ENCODE data around the gene GEMIN7.

Gene GEMIN7

DNA sequence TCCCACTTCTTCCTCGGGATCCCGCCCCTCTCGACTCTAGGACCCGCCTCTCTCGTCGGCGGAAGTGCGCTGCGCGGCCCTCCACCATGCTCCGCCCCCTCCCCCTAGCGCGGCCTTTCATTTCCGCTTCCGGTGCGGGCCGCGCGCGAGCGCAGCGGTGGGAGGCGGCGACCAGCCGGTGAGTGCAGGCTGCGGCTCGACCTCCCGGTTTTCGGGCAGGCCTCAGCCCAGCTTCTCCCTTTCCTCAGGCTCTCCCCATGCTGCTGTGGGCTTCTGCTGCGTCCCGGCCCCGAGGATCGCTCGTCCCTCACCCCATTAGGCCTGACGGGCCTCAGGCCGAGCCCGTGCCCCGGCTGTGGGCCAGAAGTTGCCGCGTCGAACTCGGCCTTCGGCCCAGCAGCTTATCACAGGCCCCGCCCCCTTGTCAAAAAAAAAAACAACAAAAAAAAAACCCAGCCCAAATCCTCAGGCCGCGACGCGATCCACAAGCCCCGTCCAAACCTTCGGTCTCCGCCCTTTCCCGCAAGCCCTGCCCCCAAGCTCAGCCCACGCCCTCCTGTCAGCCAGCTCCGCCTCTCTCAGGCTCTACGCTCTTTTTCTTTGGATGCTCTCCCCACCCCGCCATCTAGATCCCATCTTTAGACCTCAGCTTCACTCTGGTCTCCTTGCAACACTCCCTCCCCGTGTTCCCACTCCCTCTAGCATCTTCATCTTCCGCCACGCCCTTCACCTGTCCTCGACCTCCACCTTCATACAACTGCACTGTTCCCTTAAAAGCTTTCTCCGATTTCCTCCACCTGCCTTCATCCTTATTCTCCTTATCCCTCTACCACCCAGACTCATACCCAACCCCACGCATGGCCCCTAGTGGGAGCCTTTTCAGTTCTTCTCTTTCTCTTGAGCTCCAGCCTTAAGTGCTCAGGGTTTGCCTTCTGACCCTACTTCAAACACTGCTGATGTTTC is 39.8 kb upstream of the GEMIN7 start, which contains the start of gene CLASRP:
Gene CLASRP (plus strand): TSS at position 115 of the 963 bp plus-strand sequence. CDS start 1,168 bp downstream, outside the sequence.
- peak within 1 kb of the TSS; percentile 85 to 92 (median 87) for H3K27ac Mint-ChIP-seq
- peak within 1 kb of the TSS; percentile 91 to 97 (median 94) for H3K4me3 Mint-ChIP-seq
- peaks cover 22% of the 10 kb centered on the region for H3K4me1 Mint-ChIP-seq
- H3K9me3 Mint-ChIP-seq = no peaks in the 10 kb centered on the region
- H3K36me3 Mint-ChIP-seq (ENCODE audit: low read depth) = peaks cover 31% of the 10 kb centered on the region
- no peaks in the 10 kb centered on the region for H3K27me3 Mint-ChIP-seq (ENCODE audit: low read depth)
- no peak for TF ChIP-seq CTCF (IDR thresholded peaks at IDR 0.05; ENCODE audit: unreplicated experiment in 3 of 3)

DNA sequence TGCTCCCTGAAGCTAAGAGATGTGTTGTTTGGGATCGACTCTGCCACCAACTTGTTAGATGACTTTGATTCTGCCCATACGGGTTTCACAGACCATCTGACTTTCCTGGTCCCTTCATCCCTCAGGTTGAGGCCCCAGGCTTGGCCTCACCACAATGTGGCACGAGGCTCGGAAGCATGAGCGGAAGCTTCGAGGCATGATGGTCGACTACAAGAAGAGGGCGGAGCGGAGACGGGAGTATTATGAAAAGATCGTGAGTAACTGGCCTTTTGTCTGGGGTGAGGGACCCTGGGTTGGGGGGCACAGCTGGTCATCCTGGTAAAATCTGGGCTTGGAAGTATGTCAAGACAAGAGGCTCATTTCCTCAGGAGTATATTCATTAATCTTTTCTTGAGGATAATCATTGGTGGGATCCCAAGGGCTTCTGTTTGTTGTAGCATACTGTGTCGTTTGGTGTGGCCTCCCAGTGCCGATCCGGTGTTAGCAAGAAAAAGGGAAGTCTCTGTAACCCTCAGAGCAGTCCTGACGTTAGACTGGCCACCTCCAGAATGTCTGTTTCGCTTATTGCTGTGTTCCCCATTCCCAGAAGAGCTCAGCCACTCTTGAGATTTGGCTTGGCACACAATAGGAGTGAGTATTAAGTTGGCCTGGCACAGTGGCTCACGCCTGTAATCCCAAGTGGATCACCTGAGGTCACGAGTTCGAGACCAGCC is 38.8 kb upstream of the GEMIN7 start:
- Mint-ChIP-seq H3K27me3 (ENCODE audit: low read depth) (no peaks in the 10 kb centered on the region), H3K4me3 (peak overlapping the region; percentile 91 to 97 (median 94)), H3K27ac (peak overlapping the region in 2 of 3 experiments; percentile 10 to 85), H3K9me3 (no peaks in the 10 kb centered on the region), H3K4me1 (peaks cover 22% of the 10 kb centered on the region), H3K36me3 (ENCODE audit: low read depth) (peaks cover 35% of the 10 kb centered on the region)
- no peak for TF ChIP-seq CTCF (IDR thresholded peaks at IDR 0.05; ENCODE audit: unreplicated experiment in 3 of 3)

DNA sequence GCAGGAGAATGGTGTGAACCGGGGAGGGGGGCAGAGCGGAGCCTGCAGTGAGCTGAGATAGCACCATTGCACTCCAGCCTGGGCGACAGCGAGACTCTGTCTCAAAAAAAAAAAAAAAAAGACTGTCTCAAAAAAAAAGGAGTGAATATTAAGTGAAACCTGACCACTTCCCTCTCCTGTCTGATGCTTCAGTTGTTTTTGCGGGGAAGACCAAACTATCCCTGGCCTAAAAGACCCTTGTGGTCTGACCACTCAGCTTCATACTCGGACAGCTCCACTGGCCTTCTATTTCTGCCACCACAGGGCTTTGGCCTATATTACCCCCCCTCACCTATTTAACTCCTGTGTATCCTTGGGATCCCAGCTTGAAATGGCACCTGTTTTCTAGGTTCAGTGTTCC is 37.9 kb upstream of the GEMIN7 start:
- Mint-ChIP-seq H3K27ac (no peak overlapping the region), H3K4me3 (peak overlapping the region; percentile 67 to 83 (median 78)), H3K4me1 (peaks cover 22% of the 10 kb centered on the region), H3K27me3 (ENCODE audit: low read depth) (no peaks in the 10 kb centered on the region), H3K36me3 (ENCODE audit: low read depth) (peaks cover 41% of the 10 kb centered on the region), H3K9me3 (no peaks in the 10 kb centered on the region)
- no peak for TF ChIP-seq CTCF (IDR thresholded peaks at IDR 0.05; ENCODE audit: unreplicated experiment in 3 of 3)

DNA sequence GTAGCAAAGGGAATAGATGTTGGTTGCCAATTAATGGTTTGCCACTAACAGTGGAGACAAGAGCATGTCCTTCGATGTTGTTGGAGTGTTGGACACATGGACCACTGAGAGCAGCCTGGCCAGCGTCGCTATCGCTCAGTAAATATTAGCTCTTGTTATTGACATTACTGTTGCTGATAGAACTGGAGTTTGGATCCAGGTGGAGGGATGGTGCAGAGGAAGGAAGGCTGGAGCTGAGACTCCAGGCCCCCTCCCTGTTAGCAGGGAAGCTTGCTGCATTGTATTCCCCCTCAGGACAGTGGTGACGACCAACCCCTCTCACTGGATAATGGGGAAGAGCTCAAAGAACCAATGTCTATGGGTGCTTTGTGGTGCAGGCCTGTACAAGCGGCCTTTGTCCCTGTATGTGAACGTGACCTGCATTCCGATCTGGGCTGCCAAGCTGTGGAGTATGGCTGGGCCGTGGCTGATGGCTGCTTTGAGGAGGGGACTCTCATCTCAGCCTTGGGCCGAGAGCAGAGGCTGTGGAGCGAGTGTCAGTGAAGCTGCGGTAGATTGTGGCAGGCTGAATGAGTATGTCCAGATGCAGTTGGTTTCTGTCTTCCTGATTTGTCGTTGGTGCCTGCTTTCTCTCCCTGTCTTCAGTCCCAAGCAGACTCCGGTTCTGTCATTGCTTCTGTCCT is 33.2 kb upstream of the GEMIN7 start:
- no peaks in the 10 kb centered on the region for H3K9me3 Mint-ChIP-seq
- H3K4me3 Mint-ChIP-seq = no peak overlapping the region
- no peak for TF ChIP-seq CTCF (IDR thresholded peaks at IDR 0.05; ENCODE audit: unreplicated experiment in 3 of 3)
- peak overlapping the region in 1 of 3 experiments; percentile 25 for H3K27ac Mint-ChIP-seq
- H3K36me3 Mint-ChIP-seq (ENCODE audit: low read depth) = peaks cover 45% of the 10 kb centered on the region
- H3K4me1 Mint-ChIP-seq = peaks cover 10% of the 10 kb centered on the region
- H3K27me3 Mint-ChIP-seq (ENCODE audit: low read depth) = no peaks in the 10 kb centered on the region

- no peaks in the 10 kb centered on the region for H3K9me3 Mint-ChIP-seq
- no peaks in the 10 kb centered on the region for H3K27me3 Mint-ChIP-seq (ENCODE audit: low read depth)
Measured at GRCh38 chr19:45046355-45046754, 32.7 kb upstream of the GEMIN7 start.

More at GRCh38 chr19:45046355-45046754, 32.7 kb upstream of the GEMIN7 start:
- Mint-ChIP-seq H3K27ac (no peak overlapping the region), H3K4me3 (no peak overlapping the region), H3K4me1 (peaks cover 7% of the 10 kb centered on the region), H3K36me3 (ENCODE audit: low read depth) (peaks cover 44% of the 10 kb centered on the region)
- no peak for TF ChIP-seq CTCF (IDR thresholded peaks at IDR 0.05; ENCODE audit: unreplicated experiment in 3 of 3)
